Spinal cord (tissue), 10 donors: Measurements from ENCODE around the gene HMGCL. TPM values are rescaled to one million over a fixed set of nuclear protein-coding genes. Genes with fewer than 3 reads are reported as not detected.

ENCODE experiments used
- DNase-seq, 6 donors: peaks; one replicate each; pipeline versions ENCODE4 v3.0.0 to v3.0.0-alpha.2; 2013 to 2015; ENCODE audit warnings: low spot score in 6 of 6, low read depth in 4 of 6
- H3K27ac ChIP-seq: one replicate; pipeline ENCODE4 v1.5.1; 2013; ENCODE audit warnings: low read depth, low read length, control low read depth
- H3K27me3 ChIP-seq: one replicate; pipeline ENCODE4 v1.6.1; 2013; ENCODE audit warnings: low read length; ENCODE audit not compliant: control insufficient read depth, insufficient read depth
- H3K36me3 ChIP-seq: one replicate; pipeline ENCODE4 v1.6.1; 2013; ENCODE audit warnings: low read length; ENCODE audit not compliant: control insufficient read depth, insufficient read depth
- H3K4me1 ChIP-seq: one replicate; pipeline ENCODE4 v1.6.1; 2013; ENCODE audit warnings: low read length; ENCODE audit not compliant: control insufficient read depth, insufficient read depth
- H3K4me3 ChIP-seq: one replicate; pipeline ENCODE4 v1.5.1; 2013; ENCODE audit warnings: low read depth, low read length, control low read depth
- H3K9me3 ChIP-seq: one replicate; pipeline ENCODE4 v1.6.1; 2013; ENCODE audit warnings: low read length; ENCODE audit not compliant: control insufficient read depth, insufficient read depth
- WGBS: methylation state at CpG from one replicate; pipeline ENCODE4 v1.1.5; 2013; ENCODE audit warnings: missing lambda C conversion rate; ENCODE audit not compliant: insufficient coverage; 5-methylcytosine and 5-hydroxymethylcytosine counted together
- polyA plus RNA-seq, 2 donors: library from polyadenylated mRNA; unstranded; fragments of 120-200 nt; gene quantifications; one replicate each; pipeline ENCODE4 v1.2.1, GENCODE V29; 2013; ENCODE audit not compliant: insufficient read length in 2 of 2
- total RNA-seq, 2 donors: library from RNA; depleted of rRNA in 1 of 2; stranded (reverse); fragments of 120-200 nt in 1 of 2; fragments of >200 nt in 1 of 2; gene quantifications; one replicate each; pipeline versions ENCODE4 v1.2.3 to v1.2.4, GENCODE V29; 2013 to 2014
- donor health status: healthy.

HMGCL gene
- total and polyA plus RNA-seq, 4 donors, result 18.7 to 45.2 (median 24.4) TPM

GRCh38 chr1:23801338-23801748, 23.9 kb downstream of the HMGCL start:
- Histone ChIP-seq H3K4me3 (peak overlapping the region; percentile 84), H3K36me3 (peaks cover 43% of the 10 kb centered on the region), H3K27me3 (no peaks in the 10 kb centered on the region), H3K9me3 (no peaks in the 10 kb centered on the region), H3K27ac (peak overlapping the region; percentile 87), H3K4me1 (peaks cover 30% of the 10 kb centered on the region)
- DNase-seq, result no peak
- 10% methylated on average over 16 of the region's 19 CpGs for WGBS

- under 1% methylated on average over 82 of the region's 82 CpGs for WGBS
- Histone ChIP-seq H3K9me3 (no peaks in the 10 kb centered on the region), H3K27ac (peak within 1 kb of the TSS; percentile 87), H3K27me3 (no peaks in the 10 kb centered on the region), H3K36me3 (peaks cover 45% of the 10 kb centered on the region), H3K4me1 (peaks cover 35% of the 10 kb centered on the region), H3K4me3 (peak within 1 kb of the TSS; percentile 84)
- DNase-seq, result peak; percentile 17 to 99 (median 92)
These were observed 24.6 kb downstream of the HMGCL start, which contains the start of gene GALE for GRCh38 chr1:23800400-23801337. TSS of gene GALE (minus strand) at chr1:23800754. CDS start at chr1:23799007, 1,747 bp downstream.

GRCh38 chr1:23799570-23800399, 25.4 kb downstream of the HMGCL start:
- Histone ChIP-seq H3K27me3 (no peaks in the 10 kb centered on the region), H3K4me1 (peaks cover 37% of the 10 kb centered on the region), H3K9me3 (no peaks in the 10 kb centered on the region), H3K27ac (peak overlapping the region; percentile 87), H3K4me3 (peak overlapping the region; percentile 84), H3K36me3 (peaks cover 50% of the 10 kb centered on the region)
- peak in 1 of 6 donors; percentile 34 for DNase-seq
- WGBS, result 2% methylated on average over 48 of the region's 48 CpGs

GRCh38 chr1:23799255-23799569, 26.0 kb downstream of the HMGCL start:
- 91% methylated on average over 5 of the region's 7 CpGs for WGBS
- Histone ChIP-seq H3K4me3 (peak overlapping the region; percentile 84), H3K36me3 (peaks cover 55% of the 10 kb centered on the region), H3K27me3 (no peaks in the 10 kb centered on the region), H3K27ac (no peak overlapping the region), H3K9me3 (no peaks in the 10 kb centered on the region), H3K4me1 (peaks cover 42% of the 10 kb centered on the region)
- no peak for DNase-seq

GRCh38 chr1:23798662-23799142, 26.5 kb downstream of the HMGCL start:
- no peaks in the 10 kb centered on the region for H3K9me3 ChIP-seq
- no peak for DNase-seq
- no peak overlapping the region for H3K4me3 ChIP-seq
- 89% methylated on average over 12 of the region's 12 CpGs for WGBS
- no peaks in the 10 kb centered on the region for H3K27me3 ChIP-seq
- peaks cover 55% of the 10 kb centered on the region for H3K36me3 ChIP-seq
- peaks cover 42% of the 10 kb centered on the region for H3K4me1 ChIP-seq
- no peak overlapping the region for H3K27ac ChIP-seq

GRCh38 chr1:23797478-23798448, 27.5 kb downstream of the HMGCL start:
- H3K9me3 ChIP-seq, result no peaks in the 10 kb centered on the region
- WGBS, result 92% methylated on average over 14 of the region's 20 CpGs
- no peak for DNase-seq
- peaks cover 50% of the 10 kb centered on the region for H3K4me1 ChIP-seq
- H3K27ac ChIP-seq, result no peak overlapping the region
- no peak overlapping the region for H3K4me3 ChIP-seq
- no peaks in the 10 kb centered on the region for H3K27me3 ChIP-seq
- peaks cover 61% of the 10 kb centered on the region for H3K36me3 ChIP-seq

- 94% methylated on average over 7 of the region's 17 CpGs for WGBS
- H3K27ac ChIP-seq, result no peak overlapping the region
- H3K9me3 ChIP-seq, result no peaks in the 10 kb centered on the region
- peaks cover 65% of the 10 kb centered on the region for H3K36me3 ChIP-seq
- H3K27me3 ChIP-seq, result no peaks in the 10 kb centered on the region
- peaks cover 56% of the 10 kb centered on the region for H3K4me1 ChIP-seq
- no peak for DNase-seq
- no peak overlapping the region for H3K4me3 ChIP-seq
These were observed 28.6 kb downstream of the HMGCL start for GRCh38 chr1:23796466-23797271.

GRCh38 chr1:23795676-23796465, 29.4 kb downstream of the HMGCL start:
- DNase-seq, result no peak
- peaks cover 65% of the 10 kb centered on the region for H3K36me3 ChIP-seq
- 87% methylated on average over 15 of the region's 16 CpGs for WGBS
- H3K4me1 ChIP-seq, result peaks cover 53% of the 10 kb centered on the region
- H3K4me3 ChIP-seq, result no peak overlapping the region
- H3K9me3 ChIP-seq, result no peaks in the 10 kb centered on the region
- no peaks in the 10 kb centered on the region for H3K27me3 ChIP-seq
- no peak overlapping the region for H3K27ac ChIP-seq
